ENCODE data around the gene EEF1AKMT3. TPM values are rescaled to one million over a fixed set of nuclear protein-coding genes. Genes with fewer than 3 reads are reported as not detected.

EEF1AKMT3 gene
- total and polyA plus RNA-seq, 2 of the 4 experiments (the other 2 are of a cell fraction) = 3.2 to 8.1 TPM

- no peak overlapping the region for H2BK120ac ChIP-seq (ENCODE audit: low read depth, low read length)
- H2BK15ac ChIP-seq (ENCODE audit: low read depth, low read length) = no peak overlapping the region
- peak overlapping the region; percentile 94; the same call in 1 of the 2 replicates for H3K4me3 ChIP-seq (ENCODE audit: insufficient read depth, low read depth, low read length)
- peaks cover 8% of the 10 kb centered on the region for H3K36me3 ChIP-seq (ENCODE audit: control insufficient read depth, insufficient read depth, low read length)
- no peak overlapping the region for H3K14ac ChIP-seq (replicated peaks; ENCODE audit: low read depth, low read length)
- H3K18ac ChIP-seq (ENCODE audit: low read depth, low read length) = no peak overlapping the region
- no peak for DNase-seq
- in situ Hi-C loops (cut with MboI; ENCODE audit: low sequenced_read_pairs) = no loop called here
- WGBS, 2 experiments (ENCODE audit: extremely low coverage in 2 of 2, insufficient read length in 1 of 2) = no CpG with 5 or more reads among the region's 4 CpGs
- H3K9me3 ChIP-seq (ENCODE audit: control insufficient read depth, insufficient read depth, low read length) = no peaks in the 10 kb centered on the region
- POLR2A ChIA-PET (ENCODE audit: unreplicated experiment) = no interaction called here
- ATAC-seq (ENCODE audit: low read depth) = no peak
- 0 out of 2 replicates have a peak, but pooled peaks cover 2% of the 10 kb centered on the region for H3K4me1 ChIP-seq (ENCODE audit: control insufficient read depth, insufficient read depth, low read length)
- no peak overlapping the region for H2AFZ ChIP-seq (replicated peaks; ENCODE audit: low read length, poor library complexity)
- no peak overlapping the region for H3K4ac ChIP-seq (ENCODE audit: low read depth, low read length)
- CTCF ChIA-PET = interaction anchor here (1.0 kb wide), 1 partner anchor 21 kb away, joined by 3 read pairs; no protein-coding TSS in a partner anchor
- no peak overlapping the region for H4K91ac ChIP-seq (ENCODE audit: insufficient read depth, low read depth, low read length)
- H2BK5ac ChIP-seq (ENCODE audit: low read depth, low read length, poor library complexity, severe bottlenecking) = no peak overlapping the region
- no peak overlapping the region for H2AK9ac ChIP-seq (replicated peaks; ENCODE audit: low read depth, low read length, poor library complexity)
- intact Hi-C loops (cut with micrococcal nuclease) = loop anchor here (1.0 kb wide), 2 partner anchors 30 to 123 kb away; partner anchors contain the start of gene CDK4
- no peaks in the 10 kb centered on the region for H3K9me1 ChIP-seq (ENCODE audit: insufficient read depth, low read length)
- no peak overlapping the region for H4K8ac ChIP-seq (ENCODE audit: low read depth in 2 of 2, low read length in 2 of 2)
- no peak overlapping the region for H3K9ac ChIP-seq (ENCODE audit: low read depth, low read length)
- no peak overlapping the region for H2BK20ac ChIP-seq (ENCODE audit: low read depth, low read length)
- no peak overlapping the region for H3K23ac ChIP-seq (ENCODE audit: low read depth, low read length)
- TF ChIP-seq POLR2A (IDR thresholded peaks at IDR 0.05; ENCODE audit: low read depth, low read length) (no peak), CHD1 (IDR thresholded peaks at IDR 0.05; ENCODE audit: low read depth, low read length) (no peak), RFX5 (IDR thresholded peaks at IDR 0.05; ENCODE audit: low read depth, low read length) (no peak), MAZ (IDR thresholded peaks at IDR 0.05; ENCODE audit: borderline replicate concordance, low read depth, low read length) (no peak), MAFK (IDR thresholded peaks at IDR 0.05; ENCODE audit: low read depth, low read length) (no peak), MXI1 (IDR thresholded peaks at IDR 0.05; ENCODE audit: borderline replicate concordance, low read depth, low read length) (no peak), CEBPB (IDR thresholded peaks at IDR 0.05; ENCODE audit: low read depth, low read length) (no peak), RAD21 (IDR thresholded peaks at IDR 0.05; ENCODE audit: low read length) (no peak), RCOR1 (IDR thresholded peaks at IDR 0.05; ENCODE audit: insufficient replicate concordance, low read length) (no peak), NFE2L2 (IDR thresholded peaks at IDR 0.05; ENCODE audit: low read depth, low read length) (no peak), FOS (IDR thresholded peaks at IDR 0.05; ENCODE audit: low read depth, low read length) (no peak), SMC3 (IDR thresholded peaks at IDR 0.05; ENCODE audit: low read depth, low read length) (no peak), ELK1 (IDR thresholded peaks at IDR 0.05; ENCODE audit: borderline replicate concordance, low read depth, low read length) (no peak), CTCF (conservative IDR thresholded peaks at IDR 0.05; ENCODE audit: low read depth, low read length) (no peak)
- TF ChIP-seq, protein P1, sequence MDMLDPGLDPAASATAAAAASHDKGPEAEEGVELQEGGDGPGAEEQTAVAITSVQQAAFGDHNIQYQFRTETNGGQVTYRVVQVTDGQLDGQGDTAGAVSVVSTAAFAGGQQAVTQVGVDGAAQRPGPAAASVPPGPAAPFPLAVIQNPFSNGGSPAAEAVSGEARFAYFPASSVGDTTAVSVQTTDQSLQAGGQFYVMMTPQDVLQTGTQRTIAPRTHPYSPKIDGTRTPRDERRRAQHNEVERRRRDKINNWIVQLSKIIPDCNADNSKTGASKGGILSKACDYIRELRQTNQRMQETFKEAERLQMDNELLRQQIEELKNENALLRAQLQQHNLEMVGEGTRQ (IDR thresholded peaks at IDR 0.05; ENCODE audit: low read depth, low read length) = no peak
- no peaks in the 10 kb centered on the region for H3K27me3 ChIP-seq (ENCODE audit: control insufficient read depth, insufficient read depth, low read length)
- no peaks in the 10 kb centered on the region for H4K20me1 ChIP-seq (ENCODE audit: insufficient read depth, low read length)
- H4K5ac ChIP-seq (ENCODE audit: low read depth, low read length) = no peak overlapping the region
- no peak overlapping the region for H3K4me2 ChIP-seq (ENCODE audit: low read depth, low read length)
- no TSS peak for BruUV-seq (replicated peaks)
- no peak overlapping the region for H3K27ac ChIP-seq (ENCODE audit: insufficient read depth, low read length)
- no peak overlapping the region for H3K56ac ChIP-seq (ENCODE audit: extremely low read depth, insufficient read depth, low read length)
- dilution Hi-C loops (cut with HindIII; ENCODE audit: low sequenced_read_pairs, unreplicated experiment) = no loop called here
- H3K79me1 ChIP-seq (ENCODE audit: low read depth in 1 of 2, low read length in 2 of 2) = peaks cover 14 to 24% of the 10 kb centered on the region in 2 experiments; a peak in 3 of 4 replicates
- no peak overlapping the region for H2AK5ac ChIP-seq (ENCODE audit: low read depth, low read length)
Observed at GRCh38 chr12:57782243-57782607, 9.8 kb downstream of the EEF1AKMT3 start.
